Peyer's patch (tissue), 4 donors: ENCODE results near the gene ELP4. TPM values are rescaled to one million over a fixed set of nuclear protein-coding genes. Genes with fewer than 3 reads are reported as not detected.

Source experiments
- DNase-seq, 3 donors: peaks; one replicate each; pipeline ENCODE4 v3.0.0-alpha.2; 2017 to 2019
- H3K27ac ChIP-seq, 4 donors: fragments of 200-600 bp; sonication (generic); one replicate each; pipeline ENCODE4 v1.5.1; 2016 to 2019
- H3K27me3 ChIP-seq, 2 donors: fragments of 200-600 bp; sonication (generic); one replicate each; pipeline ENCODE4 v1.5.1; 2019
- H3K36me3 ChIP-seq, 3 donors: fragments of 200-600 bp; sonication (generic); one replicate each; pipeline ENCODE4 v1.5.1; 2016 to 2019
- H3K4me1 ChIP-seq, 4 donors: fragments of 200-600 bp; sonication (generic); one replicate each; pipeline ENCODE4 v1.5.1; 2016 to 2019
- H3K4me3 ChIP-seq, 4 donors: fragments of 200-600 bp; sonication (generic); 1 replicate in 3 of 4; 2 replicates in 1 of 4; pipeline ENCODE4 v1.5.1; 2016 to 2019; ENCODE audit warnings: mild to moderate bottlenecking in 1 of 4
- H3K9me3 ChIP-seq, 4 donors: fragments of 200-600 bp; sonication (generic); one replicate each; pipeline ENCODE4 v1.5.1; 2016 to 2019; ENCODE audit warnings: mild to moderate bottlenecking in 1 of 4
- POLR2A ChIP-seq, 2 donors: fragments of 450-650 bp; IDR thresholded peaks; one replicate each; pipeline ENCODE4 v1.5.1; 2017; ENCODE audit warnings: antibody characterized with exemption in 2 of 2, mild to moderate bottlenecking in 2 of 2, moderate library complexity in 2 of 2
- total RNA-seq, 4 donors: library from RNA; depleted of rRNA; stranded (reverse); fragments of >200 nt; gene quantifications; one replicate each; pipeline ENCODE4 v1.1.0, GENCODE V29; 2016
- TF ChIP-seq, protein P1 (sequence below), 6 experiments: fragments of 450-650 bp in 4 of 6; fragments of 200-600 bp in 2 of 6; sonication (generic) in 1 of 6; IDR thresholded peaks; one replicate each; pipeline ENCODE4 v1.5.1; 2017 to 2019; ENCODE audit warnings: antibody characterized with exemption in 6 of 6, mild to moderate bottlenecking in 3 of 6, moderate library complexity in 1 of 6

ELP4 gene
- total RNA-seq, 4 donors from 2014 or later = 13.3 to 33.0 (median 21.3) TPM

GRCh38 chr11:31529189-31529588 is 19.6 kb downstream of the ELP4 start:
- DNase-seq = no peak

DNA sequence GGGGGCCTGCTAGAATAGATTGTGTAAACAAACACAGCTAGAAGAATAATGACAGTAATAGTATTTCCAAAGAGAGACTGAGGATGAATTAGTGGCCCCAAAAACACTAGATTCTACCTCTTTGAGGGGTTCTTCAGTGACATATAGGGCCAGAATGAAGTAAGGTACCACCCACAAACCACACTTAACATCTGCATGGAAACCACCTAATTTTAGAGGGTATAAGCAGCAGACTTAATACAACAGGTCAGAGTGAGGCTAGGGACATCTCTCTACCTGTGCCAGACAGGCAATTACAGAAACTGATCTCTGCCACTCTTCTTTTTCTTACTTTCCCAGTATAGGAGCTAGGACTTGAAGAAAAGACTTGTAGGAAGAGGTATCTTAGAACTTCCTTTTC is 20.1 kb downstream of the ELP4 start:
- H3K36me3 ChIP-seq = no peaks in the 10 kb centered on the region
- H3K9me3 ChIP-seq = no peaks in the 10 kb centered on the region
- no peak overlapping the region for H3K4me3 ChIP-seq
- no peaks in the 10 kb centered on the region for H3K4me1 ChIP-seq
- H3K27ac ChIP-seq = no peak overlapping the region
- DNase-seq = no peak
- TF ChIP-seq POLR2A (IDR thresholded peaks at IDR 0.05) = no peak
- TF ChIP-seq, protein P1, sequence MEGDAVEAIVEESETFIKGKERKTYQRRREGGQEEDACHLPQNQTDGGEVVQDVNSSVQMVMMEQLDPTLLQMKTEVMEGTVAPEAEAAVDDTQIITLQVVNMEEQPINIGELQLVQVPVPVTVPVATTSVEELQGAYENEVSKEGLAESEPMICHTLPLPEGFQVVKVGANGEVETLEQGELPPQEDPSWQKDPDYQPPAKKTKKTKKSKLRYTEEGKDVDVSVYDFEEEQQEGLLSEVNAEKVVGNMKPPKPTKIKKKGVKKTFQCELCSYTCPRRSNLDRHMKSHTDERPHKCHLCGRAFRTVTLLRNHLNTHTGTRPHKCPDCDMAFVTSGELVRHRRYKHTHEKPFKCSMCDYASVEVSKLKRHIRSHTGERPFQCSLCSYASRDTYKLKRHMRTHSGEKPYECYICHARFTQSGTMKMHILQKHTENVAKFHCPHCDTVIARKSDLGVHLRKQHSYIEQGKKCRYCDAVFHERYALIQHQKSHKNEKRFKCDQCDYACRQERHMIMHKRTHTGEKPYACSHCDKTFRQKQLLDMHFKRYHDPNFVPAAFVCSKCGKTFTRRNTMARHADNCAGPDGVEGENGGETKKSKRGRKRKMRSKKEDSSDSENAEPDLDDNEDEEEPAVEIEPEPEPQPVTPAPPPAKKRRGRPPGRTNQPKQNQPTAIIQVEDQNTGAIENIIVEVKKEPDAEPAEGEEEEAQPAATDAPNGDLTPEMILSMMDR (IDR thresholded peaks at IDR 0.05) = no peak
- H3K27me3 ChIP-seq = no peaks in the 10 kb centered on the region

More at GRCh38 chr11:31529189-31529588, 19.6 kb downstream of the ELP4 start:
- Histone ChIP-seq H3K4me1 (no peaks in the 10 kb centered on the region), H3K36me3 (no peaks in the 10 kb centered on the region), H3K27ac (no peak overlapping the region), H3K27me3 (no peaks in the 10 kb centered on the region), H3K4me3 (no peak overlapping the region), H3K9me3 (no peaks in the 10 kb centered on the region)
- no peak for TF ChIP-seq POLR2A (IDR thresholded peaks at IDR 0.05)
- TF ChIP-seq, protein P1 (IDR thresholded peaks at IDR 0.05) = no peak

DNA sequence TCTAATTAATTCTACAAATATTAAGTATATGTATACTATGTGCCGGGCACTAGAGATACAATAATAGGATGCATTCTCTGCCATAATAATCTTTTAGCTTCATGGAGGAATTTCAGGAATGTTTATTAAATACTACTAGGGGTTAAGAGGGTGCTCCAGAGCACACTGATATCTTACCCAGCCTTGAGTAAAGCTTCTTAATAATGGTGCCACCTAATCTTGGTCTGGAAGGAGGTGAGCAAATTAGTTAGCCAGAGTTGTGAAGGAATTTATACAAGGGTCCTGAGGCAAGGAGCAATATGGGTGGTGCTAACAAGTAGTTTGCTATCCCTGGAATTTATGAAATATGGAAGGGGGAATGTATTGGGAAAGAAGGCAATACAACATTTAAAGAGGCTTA is 21.7 kb downstream of the ELP4 start:
- no peak overlapping the region for H3K4me3 ChIP-seq
- H3K9me3 ChIP-seq = no peaks in the 10 kb centered on the region
- H3K4me1 ChIP-seq = no peaks in the 10 kb centered on the region
- no peaks in the 10 kb centered on the region for H3K27me3 ChIP-seq
- H3K36me3 ChIP-seq = no peaks in the 10 kb centered on the region
- no peak for TF ChIP-seq POLR2A (IDR thresholded peaks at IDR 0.05)
- TF ChIP-seq, protein P1 (IDR thresholded peaks at IDR 0.05) = no peak
- no peak overlapping the region for H3K27ac ChIP-seq
- DNase-seq = no peak

GRCh38 chr11:31535479-31535878 is 25.9 kb downstream of the ELP4 start:
- H3K4me3 ChIP-seq = no peak overlapping the region
- no peak for TF ChIP-seq POLR2A (IDR thresholded peaks at IDR 0.05)
- TF ChIP-seq, protein P1 (IDR thresholded peaks at IDR 0.05) = no peak
- no peaks in the 10 kb centered on the region for H3K27me3 ChIP-seq
- DNase-seq = no peak
- H3K27ac ChIP-seq = no peak overlapping the region
- H3K9me3 ChIP-seq = no peaks in the 10 kb centered on the region
- H3K4me1 ChIP-seq = no peaks in the 10 kb centered on the region
- H3K36me3 ChIP-seq = no peaks in the 10 kb centered on the region

GRCh38 chr11:31542862-31543261 is 33.3 kb downstream of the ELP4 start:
- no peaks in the 10 kb centered on the region for H3K9me3 ChIP-seq
- no peak overlapping the region for H3K4me3 ChIP-seq
- H3K4me1 ChIP-seq = no peaks in the 10 kb centered on the region
- no peak for DNase-seq
- peaks cover 0 to 7% (median 0%) of the 10 kb centered on the region in 3 donors for H3K36me3 ChIP-seq
- H3K27me3 ChIP-seq = no peaks in the 10 kb centered on the region
- no peak overlapping the region for H3K27ac ChIP-seq
- no peak for TF ChIP-seq POLR2A (IDR thresholded peaks at IDR 0.05)
- TF ChIP-seq, protein P1 (IDR thresholded peaks at IDR 0.05) = no peak

- H3K9me3 ChIP-seq = no peaks in the 10 kb centered on the region
- no peak for DNase-seq
- H3K4me3 ChIP-seq = no peak overlapping the region
- no peak overlapping the region for H3K27ac ChIP-seq
- no peaks in the 10 kb centered on the region for H3K27me3 ChIP-seq
- H3K4me1 ChIP-seq = no peaks in the 10 kb centered on the region
- no peak for TF ChIP-seq POLR2A (IDR thresholded peaks at IDR 0.05)
- TF ChIP-seq, protein P1 (IDR thresholded peaks at IDR 0.05) = no peak
- H3K36me3 ChIP-seq = no peaks in the 10 kb centered on the region
Observed at GRCh38 chr11:31555938-31556337, 46.4 kb downstream of the ELP4 start.
